Muscle of back (tissue), 11 donors: ENCODE results near the gene WNT7A. TPM values are rescaled to one million over a fixed set of nuclear protein-coding genes. Genes with fewer than 3 reads are reported as not detected.

Source experiments
- DNase-seq, 3 donors: peaks; one replicate each; pipeline versions ENCODE4 v3.0.0 to v3.0.0-alpha.2; 2013
- polyA plus RNA-seq, 10 donors: library from polyadenylated mRNA; unstranded; fragments of 120-200 nt; gene quantifications; one replicate each; pipeline ENCODE4 v1.2.1, GENCODE V29; 2013; ENCODE audit not compliant: insufficient read length in 10 of 10

Gene WNT7A
- polyA plus RNA-seq, 10 donors: 0.05 to 1.1 (median 0.27) TPM; not detected in 5

- DNase-seq: no peak
These were observed 5.8 kb upstream of the WNT7A start for GRCh38 chr3:13885704-13886010.

- no peak for DNase-seq
These were observed 5.2 kb upstream of the WNT7A start for GRCh38 chr3:13884851-13885703.

- no peak for DNase-seq
These were observed 3.8 kb upstream of the WNT7A start for GRCh38 chr3:13883681-13884080.

DNA sequence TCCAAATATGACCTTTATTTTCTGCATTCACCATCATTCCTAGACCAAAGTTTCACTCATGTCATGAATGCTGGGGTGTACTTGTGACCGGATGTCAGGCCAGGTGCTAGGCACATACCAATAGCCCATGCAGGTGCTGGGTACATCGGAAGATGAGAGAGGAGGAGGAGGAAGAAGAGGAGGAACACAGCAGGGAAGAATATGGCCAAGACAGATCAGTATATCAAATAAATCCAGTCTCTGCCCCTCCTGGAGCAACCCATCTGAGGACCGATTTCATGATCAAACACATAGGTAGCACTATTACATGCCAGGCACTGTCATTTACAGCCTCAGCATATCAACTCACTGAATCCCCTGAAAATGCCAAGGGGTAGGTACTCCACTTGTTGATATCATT, 3.0 kb upstream of the WNT7A start:
- no peak for DNase-seq

- DNase-seq: no peak
These were observed 1.9 kb upstream of the WNT7A start for GRCh38 chr3:13881536-13882410.

- no peak for DNase-seq
These were observed 913 bp upstream of the WNT7A start for GRCh38 chr3:13880811-13881156.

- peak in 1 of 3 donors; percentile 8 for DNase-seq
These were observed 547 bp downstream of the WNT7A start for GRCh38 chr3:13879102-13879945.

DNA sequence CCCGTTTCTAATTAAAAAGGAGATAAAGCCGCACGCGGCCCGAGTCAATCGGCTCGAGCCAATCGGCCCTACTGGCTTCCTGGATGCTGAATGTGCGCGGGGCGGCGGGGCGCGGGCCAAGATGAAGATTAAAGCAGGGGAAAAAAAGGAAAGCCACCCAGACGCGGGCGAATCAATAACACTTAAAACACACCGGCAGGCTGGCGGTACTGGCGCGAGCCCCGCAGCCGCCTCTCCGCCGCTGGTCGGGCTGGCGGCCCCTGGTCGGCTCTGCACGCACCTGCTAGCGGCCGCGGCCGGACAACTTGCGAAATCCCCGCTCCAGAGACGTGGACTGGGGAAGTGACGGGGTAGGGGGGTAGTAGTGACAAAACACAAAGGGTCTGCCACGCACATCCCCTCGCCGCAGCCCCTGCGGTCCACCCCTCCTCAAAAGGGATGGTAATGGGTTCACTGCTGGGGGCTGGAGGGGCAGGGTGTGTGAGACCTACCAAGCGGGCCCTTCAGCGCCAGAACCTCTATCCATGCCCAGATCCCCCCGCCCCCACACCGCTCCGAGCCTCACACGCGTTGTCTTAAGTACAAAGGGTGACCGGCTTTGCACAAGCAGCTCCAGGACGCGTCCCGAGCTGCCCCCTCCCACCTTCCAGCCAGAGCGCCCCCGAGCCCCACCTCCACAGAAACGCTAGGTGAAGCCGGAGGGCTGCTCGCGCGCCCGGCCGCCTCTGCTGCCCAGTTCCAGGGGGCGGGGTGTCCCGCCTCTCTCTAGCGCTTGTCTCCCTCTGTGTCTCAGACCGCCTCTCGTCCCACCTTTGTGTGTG, 1.4 kb downstream of the WNT7A start:
- DNase-seq: peak in 1 of 3 donors; percentile 16

DNA sequence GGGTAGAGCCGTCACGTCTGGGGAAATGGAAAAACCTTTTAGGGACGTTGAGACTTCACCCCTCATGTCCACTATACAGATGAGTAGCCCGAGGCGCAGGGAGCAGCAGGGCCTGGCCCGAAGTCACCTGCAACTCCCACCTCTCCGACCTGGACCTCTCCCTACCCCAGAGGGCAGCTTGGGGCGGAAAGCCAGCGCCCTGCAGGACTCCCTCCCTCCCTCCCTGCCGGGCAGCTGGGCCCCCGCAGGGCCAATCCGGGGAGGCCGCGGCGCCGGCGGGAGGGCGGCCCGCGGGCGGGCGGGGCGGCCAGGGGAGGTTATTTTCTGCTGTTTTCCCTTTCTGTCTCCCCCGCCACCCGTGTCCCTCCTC, 2.0 kb downstream of the WNT7A start:
- DNase-seq: no peak

GRCh38 chr3:13876451-13877100, 3.3 kb downstream of the WNT7A start:
- no peak for DNase-seq

- DNase-seq: no peak
These were observed 5.0 kb downstream of the WNT7A start for GRCh38 chr3:13874891-13875290.

DNA sequence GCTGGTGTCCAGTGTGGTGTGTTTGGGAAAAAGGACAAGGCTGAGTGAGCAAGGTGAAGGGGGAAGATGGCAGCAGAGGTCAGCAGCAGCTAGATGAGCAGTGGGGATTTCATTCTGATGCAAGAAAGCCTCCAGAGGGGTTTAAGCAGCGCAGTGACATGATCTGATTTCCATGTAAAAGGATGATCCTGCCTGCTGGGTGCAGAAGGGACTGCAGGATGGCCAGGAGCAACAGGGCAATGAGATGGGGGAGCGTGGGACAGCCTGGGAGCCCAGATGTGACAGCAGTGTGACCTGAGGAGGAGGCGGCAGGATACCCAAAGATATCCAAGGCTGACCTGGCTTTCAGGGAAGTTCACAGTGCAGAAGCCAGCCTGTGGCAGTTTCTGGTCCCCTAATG, 6.1 kb downstream of the WNT7A start:
- no peak for DNase-seq

GRCh38 chr3:13872451-13872850, 7.4 kb downstream of the WNT7A start:
- DNase-seq: no peak

- DNase-seq: no peak
These were observed 8.1 kb downstream of the WNT7A start for GRCh38 chr3:13871791-13872190.

DNA sequence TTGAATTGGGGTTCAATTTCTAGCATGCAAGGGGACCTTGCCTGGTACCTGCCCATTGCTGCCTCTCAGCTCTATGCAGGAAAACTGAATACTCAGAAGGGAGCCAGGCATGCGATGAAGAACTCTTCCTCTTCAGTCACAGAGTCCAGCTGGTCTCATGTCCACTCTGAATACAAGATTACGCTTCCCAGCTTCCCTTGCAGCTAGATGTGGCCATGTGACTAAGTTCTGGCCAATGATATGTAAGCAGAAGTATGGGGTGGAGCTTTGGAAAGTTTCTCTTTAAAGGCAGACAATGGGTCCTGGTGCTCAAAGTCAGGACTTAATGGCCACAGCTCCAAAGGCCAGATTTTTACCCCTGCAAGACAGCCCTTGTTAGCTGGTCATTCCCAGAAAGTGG, 9.0 kb downstream of the WNT7A start:
- DNase-seq: no peak

DNA sequence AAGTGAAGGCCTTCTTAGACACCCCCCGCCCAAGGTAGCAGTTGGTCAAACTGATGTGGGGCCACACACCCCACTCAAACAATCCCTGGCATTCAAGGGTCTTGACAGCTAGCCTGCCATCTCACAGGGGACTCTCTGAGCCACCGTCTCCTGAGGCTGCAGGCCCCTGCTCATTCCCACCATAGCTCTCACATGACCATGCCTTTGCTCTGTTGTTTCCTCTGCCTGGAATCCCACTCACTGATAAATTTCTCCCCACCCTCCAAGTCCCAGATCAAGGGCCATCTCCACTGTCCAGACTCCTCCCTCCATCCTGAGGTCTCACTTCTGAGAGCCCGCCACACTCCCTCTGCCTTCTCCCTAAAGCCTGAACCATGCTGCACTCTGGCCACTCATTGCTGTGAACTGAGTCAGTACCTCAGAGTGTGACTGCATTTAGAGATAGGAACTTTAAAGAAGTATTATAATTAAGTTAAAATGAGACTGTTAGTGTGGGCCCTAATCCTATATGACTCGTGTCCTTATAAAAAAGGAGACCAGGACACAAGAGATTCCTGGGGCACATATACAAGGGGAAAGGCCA, 10.0 kb downstream of the WNT7A start:
- DNase-seq: no peak

GRCh38 chr3:13868844-13869724, 10.8 kb downstream of the WNT7A start:
- no peak for DNase-seq

DNA sequence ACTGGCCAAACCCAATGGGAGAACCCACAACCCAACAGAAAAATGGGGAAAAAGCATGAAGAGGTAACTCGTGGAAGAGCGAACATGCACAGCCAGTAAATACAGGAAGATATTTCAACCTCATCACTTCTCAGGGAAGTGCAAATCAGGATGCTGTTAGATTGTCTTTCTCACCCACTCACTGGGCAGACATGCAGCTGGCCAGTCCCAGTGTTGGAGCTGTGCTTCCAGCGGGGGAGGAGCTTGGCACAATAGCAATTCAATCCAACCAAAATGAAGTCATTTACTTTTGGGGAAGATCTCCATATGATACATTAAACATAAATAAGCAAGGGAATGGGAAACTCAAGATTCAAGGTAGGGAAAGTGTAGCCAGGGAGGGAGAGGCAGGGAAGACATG, 12.1 kb downstream of the WNT7A start:
- DNase-seq: peak in 1 of 3 donors; percentile 18
